Right atrium auricular region (tissue), 2 donors: ENCODE measurements around the gene GNG7. TPM values are rescaled to one million over a fixed set of nuclear protein-coding genes. Genes with fewer than 3 reads are reported as not detected.
"Not testable (repeated sequence)": the region's sequence is repeated elsewhere in the genome, so short reads cannot be mapped to it uniquely, and the experiment has no call there.

ENCODE experiments used
- DNase-seq: peaks from one replicate; pipeline ENCODE4 v3.0.0-alpha.2; 2019; ENCODE audit warnings: low spot score
- H3K27ac ChIP-seq, 2 donors: fragments of 200-600 bp; sonication (generic); 1 replicate in 1 of 2; 2 replicates in 1 of 2; pipeline ENCODE4 v1.5.1; 2016 to 2019
- H3K27me3 ChIP-seq, 2 donors: fragments of 200-600 bp; sonication (generic); one replicate each; pipeline versions ENCODE4 v1.5.1 to v1.6.0; 2017 to 2019
- H3K36me3 ChIP-seq: fragments of 200-600 bp; sonication (generic); one replicate; pipeline ENCODE4 v1.5.1; 2016
- H3K4me1 ChIP-seq, 2 donors: fragments of 200-600 bp; sonication (generic); one replicate each; pipeline versions ENCODE4 v1.5.1 to v1.6.0; 2017 to 2019
- H3K4me3 ChIP-seq, 2 donors: fragments of 200-600 bp; sonication (generic); 1 replicate in 1 of 2; 2 replicates in 1 of 2; pipeline ENCODE4 v1.5.1; 2017 to 2019; ENCODE audit warnings: mild to moderate bottlenecking in 1 of 2, moderate library complexity in 1 of 2
- H3K9me3 ChIP-seq, 2 donors: fragments of 200-600 bp; sonication (generic); one replicate each; pipeline ENCODE4 v1.5.1; 2019
- CTCF ChIP-seq, 2 donors: fragments of 200-600 bp; sonication (generic); IDR thresholded peaks; one replicate each; pipeline ENCODE4 v1.5.1; 2019; ENCODE audit warnings: antibody characterized with exemption in 2 of 2
- total RNA-seq, 2 donors: library from RNA; depleted of rRNA; stranded (reverse); fragments of >200 nt; gene quantifications; one replicate each; pipeline ENCODE4 v1.1.0, GENCODE V29; 2016

Gene GNG7
- total RNA-seq, 2 donors from 2014 or later, result 18.0 to 22.8 TPM

GRCh38 chr19:2542341-2543069, 160.0 kb downstream of the GNG7 start:
- Histone ChIP-seq H3K4me3 (peak overlapping the region in 1 of 2 donors; percentile 36), H3K9me3 (no peaks in the 10 kb centered on the region), H3K27me3 (no peaks in the 10 kb centered on the region), H3K36me3 (no peaks in the 10 kb centered on the region), H3K4me1 (peaks cover 0 to 77% of the 10 kb centered on the region in 2 donors), H3K27ac (peak overlapping the region; percentile 91 to 96)
- TF ChIP-seq CTCF (IDR thresholded peaks at IDR 0.05), result no peak
- no peak for DNase-seq

- peaks cover 0 to 61% of the 10 kb centered on the region in 2 donors for H3K4me1 ChIP-seq
Measured at GRCh38 chr19:2540646-2541454, 161.6 kb downstream of the GNG7 start.

DNA sequence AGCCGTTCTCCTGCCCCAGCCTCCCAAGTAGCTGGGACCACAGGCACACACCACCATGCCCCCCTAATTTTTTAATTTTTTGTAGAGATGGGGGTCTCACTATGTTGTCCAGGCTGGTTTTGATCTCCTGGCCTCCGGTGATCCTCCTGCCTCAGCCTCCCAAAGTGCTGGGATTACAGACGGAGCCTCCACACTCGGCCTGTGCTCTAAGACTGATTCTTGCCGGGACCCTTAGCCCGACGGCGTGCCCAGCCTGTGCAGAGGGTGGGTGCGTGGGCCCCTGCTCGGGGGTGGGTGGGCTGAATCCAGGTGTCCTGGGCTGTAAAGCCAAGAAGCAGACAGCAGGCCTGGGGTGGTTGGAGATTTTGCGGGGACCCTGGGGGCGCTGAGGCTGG, 162.2 kb downstream of the GNG7 start:
- H3K27ac ChIP-seq, result peak overlapping the region; percentile 91 to 96
- no peaks in the 10 kb centered on the region for H3K9me3 ChIP-seq
- no peak for DNase-seq
- peak overlapping the region; percentile 19 to 22 for H3K4me3 ChIP-seq
- H3K27me3 ChIP-seq, result no peaks in the 10 kb centered on the region
- H3K4me1 ChIP-seq, result peaks cover 0 to 55% of the 10 kb centered on the region in 2 donors
- TF ChIP-seq CTCF (IDR thresholded peaks at IDR 0.05), result no peak
- H3K36me3 ChIP-seq, result no peaks in the 10 kb centered on the region

More at GRCh38 chr19:2540646-2541454, 161.6 kb downstream of the GNG7 start:
- no peaks in the 10 kb centered on the region for H3K9me3 ChIP-seq
- DNase-seq, result peak; percentile 97
- no peaks in the 10 kb centered on the region for H3K36me3 ChIP-seq
- H3K27me3 ChIP-seq, result no peaks in the 10 kb centered on the region
- peak overlapping the region; percentile 19 to 22 for H3K4me3 ChIP-seq
- peak overlapping the region; percentile 91 to 96 for H3K27ac ChIP-seq
- peak in 1 of 2 donors; percentile 34 for TF ChIP-seq CTCF (IDR thresholded peaks at IDR 0.05)

DNA sequence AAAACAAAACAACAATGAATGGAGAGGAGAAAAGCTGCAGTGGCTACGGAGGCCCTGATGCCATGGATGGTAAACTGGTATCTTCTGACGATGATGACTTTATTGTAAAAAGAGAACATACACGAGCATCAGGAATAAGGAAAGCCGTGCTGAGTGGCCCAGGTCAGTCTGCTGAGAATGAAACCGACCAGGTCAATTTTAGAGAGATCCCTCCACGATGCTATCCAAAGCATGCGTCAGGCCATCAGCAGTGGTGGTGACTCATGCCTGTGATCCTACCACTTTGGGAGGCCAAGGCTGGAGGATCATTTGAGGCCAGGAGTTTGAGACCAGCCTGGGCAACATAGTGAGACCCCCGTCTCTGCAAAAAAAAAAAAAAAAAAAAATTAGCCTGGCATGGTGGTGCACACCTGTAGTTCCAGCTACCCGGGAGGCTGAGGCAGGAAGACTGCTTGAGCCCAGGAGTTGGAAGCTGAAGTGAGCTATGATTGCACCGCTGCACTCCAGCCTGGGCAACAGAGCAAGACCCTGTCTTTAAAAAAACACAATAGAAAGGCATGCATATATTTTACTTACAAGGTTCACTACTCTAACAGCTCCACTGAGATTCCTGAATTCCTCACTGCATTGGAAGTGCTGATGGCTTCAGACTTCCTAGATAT, 164.3 kb downstream of the GNG7 start:
- Histone ChIP-seq H3K27ac (no peak overlapping the region), H3K36me3 (no peaks in the 10 kb centered on the region), H3K27me3 (no peaks in the 10 kb centered on the region), H3K4me3 (no peak overlapping the region), H3K9me3 (no peaks in the 10 kb centered on the region), H3K4me1 (peaks cover 0 to 39% of the 10 kb centered on the region in 2 donors)
- TF ChIP-seq CTCF (IDR thresholded peaks at IDR 0.05), result no peak
- DNase-seq, result no peak

GRCh38 chr19:2537584-2537983, 164.9 kb downstream of the GNG7 start:
- not testable (repeated sequence) for H3K4me3 ChIP-seq, DNase-seq, H3K9me3 ChIP-seq, H3K27me3 ChIP-seq, H3K36me3 ChIP-seq, H3K27ac ChIP-seq
- peaks cover 0 to 35% of the 10 kb centered on the region in 2 donors for H3K4me1 ChIP-seq

GRCh38 chr19:2536461-2536860, 166.0 kb downstream of the GNG7 start:
- no peak for DNase-seq
- no peak overlapping the region for H3K4me3 ChIP-seq
- H3K4me1 ChIP-seq, result peaks cover 0 to 23% of the 10 kb centered on the region in 2 donors
- peak overlapping the region in 1 of 2 donors; percentile 40 for H3K27ac ChIP-seq
- no peaks in the 10 kb centered on the region for H3K27me3 ChIP-seq
- no peaks in the 10 kb centered on the region for H3K36me3 ChIP-seq
- no peak for TF ChIP-seq CTCF (IDR thresholded peaks at IDR 0.05)
- peaks cover 0 to 4% of the 10 kb centered on the region in 2 donors for H3K9me3 ChIP-seq
